Epithelial cell of prostate (primary cell): ENCODE data around the gene TMSB10.
"Not testable (repeated sequence)": the region's sequence is repeated elsewhere in the genome, so short reads cannot be mapped to it uniquely, and the experiment has no call there.

Experiments
- DNase-seq: peaks from one replicate; pipeline ENCODE4 v3.0.0-alpha.2; 2011; ENCODE audit warnings: low read depth, low spot score
- H3K27ac ChIP-seq: fragments of 450-650 bp; 2 replicates; pipeline ENCODE4 v1.5.1; 2017; ENCODE audit warnings: mild to moderate bottlenecking

TMSB10 gene

DNA sequence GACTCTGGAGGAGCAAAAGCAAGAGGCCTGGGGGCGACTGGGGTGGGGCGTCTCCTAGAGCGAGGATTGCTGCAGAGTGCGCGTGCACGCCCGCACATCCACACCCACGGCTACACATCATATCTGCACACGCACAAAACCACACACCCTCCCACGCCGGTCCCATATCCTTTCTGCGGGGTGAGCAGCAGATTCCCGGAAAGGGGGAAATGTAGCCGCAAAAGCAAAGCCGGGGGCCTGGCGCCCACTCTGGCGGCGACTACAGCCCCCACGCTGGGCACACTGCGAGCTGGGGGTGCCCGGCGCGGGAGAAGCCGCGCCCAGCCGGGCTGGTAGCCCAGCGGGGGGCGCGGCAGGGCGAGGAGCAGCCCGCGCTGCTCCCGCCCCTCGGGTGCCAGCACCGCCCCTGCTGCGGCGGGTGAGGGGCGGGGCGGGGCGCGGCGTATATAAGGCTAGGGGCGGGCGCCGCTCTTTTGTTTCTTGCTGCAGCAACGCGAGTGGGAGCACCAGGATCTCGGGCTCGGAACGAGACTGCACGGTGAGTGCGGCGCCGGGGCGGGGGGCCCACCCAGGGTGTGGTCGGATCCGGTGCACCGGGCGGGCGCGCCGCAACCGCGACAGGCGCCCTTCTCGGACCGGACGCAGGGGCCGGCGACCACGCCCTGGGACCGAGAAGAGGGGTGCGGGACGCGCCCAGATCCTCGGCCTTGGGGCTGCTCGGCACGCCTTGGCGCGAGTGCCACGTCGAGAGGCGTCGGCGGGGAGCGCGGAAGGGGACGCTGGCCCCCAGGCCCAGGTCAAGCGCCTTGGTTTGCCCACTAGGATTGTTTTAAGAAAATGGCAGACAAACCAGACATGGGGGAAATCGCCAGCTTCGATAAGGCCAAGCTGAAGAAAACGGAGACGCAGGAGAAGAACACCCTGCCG, at the start of gene TMSB10:
TMSB10 (plus strand) TSS at position 476 of the 927 bp plus-strand sequence.
- H3K27ac ChIP-seq: peak within 1 kb of the TSS; percentile 99
- DNase-seq: no peak

DNA sequence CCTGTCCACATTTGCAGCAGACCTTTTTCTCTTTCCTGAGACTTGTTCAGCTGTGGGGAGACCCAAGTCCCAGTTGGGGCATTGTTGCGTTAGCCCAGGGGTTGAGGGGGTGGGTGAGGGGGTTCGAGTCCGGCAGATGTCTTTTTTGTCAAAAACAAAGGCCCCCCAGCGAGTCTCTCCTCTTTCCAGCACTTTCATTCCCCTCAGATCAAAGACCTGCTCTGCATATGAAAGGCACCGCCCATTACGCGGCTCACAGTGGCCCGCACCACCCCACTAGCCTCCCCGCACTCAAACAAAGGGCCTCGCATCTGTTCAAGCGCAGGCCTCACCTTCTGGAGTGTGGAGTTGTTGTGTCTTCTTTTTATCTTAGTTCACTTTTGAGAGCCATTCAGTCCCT, 49.7 kb upstream of the TMSB10 start:
- no peak overlapping the region for H3K27ac ChIP-seq
- no peak for DNase-seq

DNA sequence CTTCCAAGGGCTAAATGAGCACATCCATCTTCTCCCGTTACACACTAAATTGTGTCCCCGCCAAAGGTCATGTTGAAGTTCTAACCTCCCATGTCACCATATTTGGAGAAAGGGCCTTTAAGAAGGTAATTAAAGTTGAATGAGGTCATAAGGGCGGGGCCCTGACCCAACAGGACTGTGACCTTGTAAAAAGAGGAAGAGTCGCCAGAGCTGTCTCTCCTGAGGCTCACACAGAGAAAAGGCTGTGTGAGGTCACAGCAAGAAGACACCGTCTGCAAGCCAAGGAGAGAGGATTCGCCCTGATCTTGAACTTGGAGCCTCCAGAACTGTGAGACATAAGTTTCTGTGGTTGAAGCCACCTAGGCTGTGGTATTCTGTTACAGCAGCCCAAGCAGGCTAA, 48.7 kb upstream of the TMSB10 start:
- DNase-seq: no peak
- no peak overlapping the region for H3K27ac ChIP-seq

DNA sequence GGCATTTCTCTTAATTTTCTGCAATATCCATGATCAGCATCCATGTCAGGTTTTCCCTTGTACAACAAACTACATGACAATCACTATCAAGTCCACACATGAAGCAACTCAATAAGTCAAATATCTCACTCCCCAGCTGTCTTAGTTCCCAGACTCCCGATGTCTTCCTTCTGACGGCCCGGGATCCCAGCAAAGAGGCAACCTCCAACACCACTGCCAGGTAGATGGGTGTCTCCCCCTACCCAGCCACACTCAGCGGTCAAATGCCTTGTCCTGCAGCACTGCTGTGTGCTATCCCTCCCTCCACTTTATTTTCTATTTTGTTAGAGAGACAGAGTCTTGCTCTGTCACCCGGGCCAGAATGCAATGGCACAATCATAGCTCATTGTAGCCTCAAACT, 47.9 kb upstream of the TMSB10 start:
- DNase-seq: no peak
- H3K27ac ChIP-seq: no peak overlapping the region

DNA sequence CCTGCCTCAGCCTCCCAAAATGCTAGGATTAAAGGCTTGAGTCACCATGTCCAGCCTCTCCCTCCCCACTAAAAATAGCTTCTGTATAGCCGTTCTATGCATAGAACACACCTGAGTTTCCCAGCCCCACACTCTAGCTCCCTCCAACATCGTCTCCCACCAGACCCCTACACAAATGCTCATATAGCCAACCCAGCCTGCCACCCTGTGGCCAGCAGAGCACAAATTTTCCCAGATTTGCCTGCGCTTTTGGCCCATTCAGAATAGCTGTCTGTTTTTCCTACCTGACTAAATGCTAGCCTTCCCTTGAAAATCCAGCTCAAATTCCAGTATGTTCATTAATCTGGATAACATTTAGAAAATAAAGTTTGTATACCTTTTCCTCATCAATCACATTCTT, 47.3 kb upstream of the TMSB10 start:
- no peak for DNase-seq
- H3K27ac ChIP-seq: no peak overlapping the region

- no peak overlapping the region for H3K27ac ChIP-seq
- DNase-seq: no peak
Measured at GRCh38 chr2:84858937-84859336, 46.5 kb upstream of the TMSB10 start.

GRCh38 chr2:84861539-84861938, 43.9 kb upstream of the TMSB10 start:
- no peak for DNase-seq
- H3K27ac ChIP-seq: no peak overlapping the region

GRCh38 chr2:84862006-84862405, 43.5 kb upstream of the TMSB10 start:
- no peak for DNase-seq
- no peak overlapping the region for H3K27ac ChIP-seq

- no peak for DNase-seq
- no peak overlapping the region for H3K27ac ChIP-seq
Measured at GRCh38 chr2:84865181-84865783, 40.2 kb upstream of the TMSB10 start.

DNA sequence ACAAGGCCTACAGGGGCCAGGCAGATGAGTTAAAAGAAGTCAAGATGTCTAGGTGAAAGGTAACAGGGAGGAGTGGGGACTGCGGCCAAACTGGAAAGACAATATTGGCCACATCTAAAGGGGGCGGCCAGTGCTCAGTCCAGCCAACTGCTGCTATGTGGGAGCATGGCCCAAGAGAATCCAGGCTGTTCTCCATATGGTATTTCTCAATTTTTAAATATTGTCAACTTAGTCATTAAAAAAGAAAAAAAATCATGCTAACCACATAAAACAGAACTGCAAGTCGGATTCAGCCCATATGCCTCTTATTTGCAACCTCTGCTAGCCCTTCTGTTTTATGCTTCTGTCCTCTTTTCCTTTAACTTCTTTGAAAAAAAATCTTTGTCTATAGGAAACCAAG, 39.3 kb upstream of the TMSB10 start:
- no peak overlapping the region for H3K27ac ChIP-seq
- no peak for DNase-seq

DNA sequence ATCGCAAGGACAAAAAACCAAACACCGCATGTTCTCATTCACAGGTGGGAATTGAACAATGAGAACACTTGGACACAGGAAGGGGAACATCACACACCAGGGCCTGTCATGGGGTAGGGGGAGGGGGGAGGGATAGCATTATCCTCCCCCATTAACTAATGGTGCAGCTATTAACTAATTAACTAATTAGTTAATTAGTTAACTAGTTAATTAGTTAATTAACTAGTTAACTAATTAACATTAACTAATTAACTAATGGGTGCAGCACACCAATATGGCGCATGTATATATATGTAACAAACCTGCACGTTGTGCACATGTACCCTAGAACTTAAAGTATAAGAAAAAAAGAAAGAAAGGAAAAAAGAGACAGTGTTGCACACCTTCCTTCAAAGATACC, 37.1 kb upstream of the TMSB10 start:
- not testable (repeated sequence) for DNase-seq, H3K27ac ChIP-seq

- no peak for DNase-seq
- H3K27ac ChIP-seq: no peak overlapping the region
Measured at GRCh38 chr2:84870306-84870705, 35.1 kb upstream of the TMSB10 start.

- not testable (repeated sequence) for DNase-seq, H3K27ac ChIP-seq
Measured at GRCh38 chr2:84872691-84873090, 32.8 kb upstream of the TMSB10 start.

- H3K27ac ChIP-seq: no peak overlapping the region
- DNase-seq: no peak
Measured at GRCh38 chr2:84873350-84873749, 32.1 kb upstream of the TMSB10 start.

GRCh38 chr2:84874381-84875212, 30.9 kb upstream of the TMSB10 start:
- no peak overlapping the region for H3K27ac ChIP-seq
- DNase-seq: no peak

GRCh38 chr2:84875213-84875560, 30.3 kb upstream of the TMSB10 start:
- H3K27ac ChIP-seq: no peak overlapping the region
- DNase-seq: no peak

DNA sequence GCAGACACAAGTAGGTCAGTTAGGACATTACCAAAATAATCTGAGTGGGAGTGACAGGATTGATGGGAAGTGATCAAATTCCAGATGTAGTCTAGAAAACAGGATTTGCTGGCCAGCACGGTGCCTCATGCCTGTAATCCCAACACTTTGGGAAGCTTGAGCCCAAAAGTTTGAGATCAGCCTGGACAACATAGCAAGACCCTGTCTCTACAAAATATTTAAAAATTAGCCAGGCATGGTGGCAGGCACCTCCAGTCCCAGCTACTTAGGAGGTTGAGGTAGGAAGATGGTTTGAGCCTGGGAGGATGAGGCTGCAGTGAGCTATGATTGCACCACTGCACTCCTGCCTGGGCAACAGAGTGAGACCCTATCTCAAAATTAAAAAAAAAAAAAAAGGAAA, 29.8 kb upstream of the TMSB10 start:
- DNase-seq, H3K27ac ChIP-seq: not testable (repeated sequence)

- H3K27ac ChIP-seq: no peak overlapping the region
- no peak for DNase-seq
Measured at GRCh38 chr2:84876369-84876768, 29.1 kb upstream of the TMSB10 start.

DNA sequence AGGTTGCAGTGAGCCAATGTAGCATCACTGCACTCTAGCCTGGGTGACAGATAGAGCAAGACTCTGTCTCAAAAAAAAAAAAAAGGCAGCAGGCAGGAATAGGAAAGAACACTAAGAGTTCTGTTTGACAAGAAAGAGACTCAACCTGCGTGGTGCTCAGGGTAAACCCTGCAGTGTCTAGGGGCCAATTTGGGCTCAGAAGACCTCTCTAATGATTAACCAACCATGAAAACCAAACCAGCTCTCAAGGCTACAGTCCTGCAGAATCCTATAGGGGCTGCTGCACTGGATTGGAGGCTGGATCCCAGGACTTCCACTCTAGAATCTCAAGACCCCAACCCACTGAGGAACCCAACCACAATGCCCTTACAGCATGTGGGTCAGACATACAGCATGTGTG, 27.0 kb upstream of the TMSB10 start:
- no peak for DNase-seq
- no peak overlapping the region for H3K27ac ChIP-seq

DNA sequence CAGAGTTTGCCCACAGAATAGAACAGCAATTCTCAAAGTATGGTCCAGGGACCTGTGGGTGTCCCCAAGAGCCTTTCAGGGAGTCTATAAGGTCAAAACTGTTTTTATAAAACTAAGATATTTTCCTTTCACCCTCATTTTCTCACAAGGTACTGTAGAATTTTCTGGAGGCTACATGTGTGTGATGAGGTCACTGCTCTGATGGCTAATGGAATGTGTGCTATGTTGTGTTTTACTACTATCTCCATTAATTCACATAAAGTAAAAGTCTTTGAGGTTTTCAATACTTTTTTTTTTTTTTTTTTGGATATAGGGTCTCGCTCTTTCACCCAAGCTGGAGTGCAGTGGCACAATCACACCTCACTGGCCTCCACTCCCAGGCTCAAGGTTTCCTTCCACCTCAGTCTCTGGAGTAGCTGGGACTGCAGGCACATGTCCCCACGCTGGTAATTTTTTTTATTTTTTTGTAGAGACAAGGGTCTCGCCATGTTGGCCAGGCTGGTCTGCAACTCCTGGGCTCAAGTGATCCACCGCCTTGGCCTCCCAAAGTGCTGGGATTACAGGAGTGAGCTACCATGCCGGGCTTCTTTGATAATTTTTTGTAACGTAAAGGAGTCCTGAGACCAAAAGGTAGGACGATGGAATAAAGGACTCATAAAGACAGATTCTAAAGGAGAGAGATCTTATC, 26.4 kb upstream of the TMSB10 start:
- H3K27ac ChIP-seq: no peak overlapping the region
- no peak for DNase-seq
